DOHH2 (cell line): ENCODE measurements around the gene CGB2.
"Not testable (repeated sequence)": the region's sequence is repeated elsewhere in the genome, so short reads cannot be mapped to it uniquely, and the experiment has no call there.

Experiments used
- EZH2phosphoT487 ChIP-seq: fragments of 200-600 bp; sonication (generic); IDR thresholded peaks from 2 replicates; pipeline ENCODE4 v1.6.1; 2017; ENCODE audit warnings: borderline replicate concordance, mild to moderate bottlenecking, antibody characterized with exemption, low read length, moderate library complexity, mixed read lengths
- TF ChIP-seq, protein P1 (sequence below): fragments of 200-600 bp; sonication (generic); IDR thresholded peaks from one replicate; pipeline ENCODE4 v1.5.1; 2014; ENCODE audit warnings: antibody characterized with exemption, mild to moderate bottlenecking, low read depth, low read length; ENCODE audit not compliant: poor library complexity, severe bottlenecking

GRCh38 chr19:49025088-49025487 is 6.6 kb upstream of the CGB2 start:
- TF ChIP-seq, protein P1, sequence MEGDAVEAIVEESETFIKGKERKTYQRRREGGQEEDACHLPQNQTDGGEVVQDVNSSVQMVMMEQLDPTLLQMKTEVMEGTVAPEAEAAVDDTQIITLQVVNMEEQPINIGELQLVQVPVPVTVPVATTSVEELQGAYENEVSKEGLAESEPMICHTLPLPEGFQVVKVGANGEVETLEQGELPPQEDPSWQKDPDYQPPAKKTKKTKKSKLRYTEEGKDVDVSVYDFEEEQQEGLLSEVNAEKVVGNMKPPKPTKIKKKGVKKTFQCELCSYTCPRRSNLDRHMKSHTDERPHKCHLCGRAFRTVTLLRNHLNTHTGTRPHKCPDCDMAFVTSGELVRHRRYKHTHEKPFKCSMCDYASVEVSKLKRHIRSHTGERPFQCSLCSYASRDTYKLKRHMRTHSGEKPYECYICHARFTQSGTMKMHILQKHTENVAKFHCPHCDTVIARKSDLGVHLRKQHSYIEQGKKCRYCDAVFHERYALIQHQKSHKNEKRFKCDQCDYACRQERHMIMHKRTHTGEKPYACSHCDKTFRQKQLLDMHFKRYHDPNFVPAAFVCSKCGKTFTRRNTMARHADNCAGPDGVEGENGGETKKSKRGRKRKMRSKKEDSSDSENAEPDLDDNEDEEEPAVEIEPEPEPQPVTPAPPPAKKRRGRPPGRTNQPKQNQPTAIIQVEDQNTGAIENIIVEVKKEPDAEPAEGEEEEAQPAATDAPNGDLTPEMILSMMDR: not testable (repeated sequence)
- TF ChIP-seq EZH2phosphoT487: not testable (repeated sequence)
